Measurements from ENCODE around the gene PCDH7.

PCDH7 gene

DNA sequence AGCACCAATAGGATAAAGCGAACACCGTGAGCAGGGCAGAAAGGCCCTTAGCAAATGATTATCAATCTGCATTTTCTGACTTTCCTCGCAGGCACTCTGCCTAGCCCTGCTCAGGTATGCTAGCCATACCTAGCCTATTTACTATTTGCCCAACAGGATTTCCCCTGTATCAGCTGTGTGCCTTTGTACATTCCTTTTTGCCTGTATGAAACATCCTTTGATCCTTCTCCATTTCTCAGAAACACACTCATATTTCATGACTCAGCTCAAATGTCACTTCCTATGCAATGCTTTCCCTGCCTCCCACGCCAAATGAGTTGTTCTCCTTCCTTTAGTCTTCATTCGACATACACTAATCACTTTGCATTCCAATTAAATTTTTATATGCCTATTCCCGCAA lies 37.2 kb downstream of the PCDH7 start:
- H3K9me3 Mint-ChIP-seq, result no peaks in the 10 kb centered on the region
- no peaks in the 10 kb centered on the region for H3K36me3 Mint-ChIP-seq (ENCODE audit: low read depth)
- no peak overlapping the region for H3K4me3 Mint-ChIP-seq
- no peaks in the 10 kb centered on the region for H3K27me3 Mint-ChIP-seq
- no peaks in the 10 kb centered on the region for H3K4me1 Mint-ChIP-seq (ENCODE audit: low read depth)
- no peak overlapping the region for H3K27ac Mint-ChIP-seq

DNA sequence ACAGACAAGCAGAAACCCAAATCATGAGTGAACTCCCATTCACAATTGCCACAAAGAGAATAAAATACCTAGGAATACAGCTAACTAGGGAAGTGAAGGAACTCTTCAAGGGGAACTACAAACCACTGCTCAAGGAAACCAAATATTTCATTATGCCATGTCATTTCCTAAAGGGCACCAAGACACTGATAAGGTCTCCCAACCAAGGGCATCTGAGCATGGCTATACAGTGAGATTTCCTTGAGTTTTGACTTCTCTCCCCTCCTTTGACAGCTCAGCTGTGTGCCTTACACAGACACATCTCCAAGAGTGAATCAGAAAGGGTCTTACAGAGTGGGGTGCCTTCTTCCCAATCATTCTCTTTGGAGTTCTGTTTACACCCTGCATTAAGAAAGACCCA lies 40.4 kb downstream of the PCDH7 start:
- Mint-ChIP-seq H3K27me3 (no peaks in the 10 kb centered on the region), H3K9me3 (no peaks in the 10 kb centered on the region), H3K4me1 (ENCODE audit: low read depth) (no peaks in the 10 kb centered on the region), H3K4me3 (no peak overlapping the region), H3K27ac (no peak overlapping the region), H3K36me3 (ENCODE audit: low read depth) (no peaks in the 10 kb centered on the region)

DNA sequence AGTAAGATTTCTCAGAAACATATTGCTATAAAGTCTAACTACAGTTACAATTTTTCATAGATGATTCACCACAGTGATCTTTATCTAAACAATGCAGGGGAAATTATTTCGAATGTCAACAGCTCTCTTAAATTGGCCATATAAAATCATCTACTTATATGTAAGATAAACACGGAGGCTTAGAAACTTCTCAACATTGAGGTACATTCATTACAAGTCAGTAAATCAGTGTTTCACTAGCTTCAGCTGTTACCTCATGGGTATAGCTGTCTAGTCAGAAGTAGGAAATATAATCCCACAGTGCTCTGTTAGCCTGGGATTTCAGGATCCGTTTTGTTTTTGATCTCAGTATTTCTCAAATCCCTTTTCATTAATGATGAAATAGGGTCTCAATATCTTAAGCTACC lies 43.2 kb downstream of the PCDH7 start:
- H3K9me3 Mint-ChIP-seq, result no peaks in the 10 kb centered on the region
- no peaks in the 10 kb centered on the region for H3K27me3 Mint-ChIP-seq
- H3K27ac Mint-ChIP-seq, result no peak overlapping the region
- H3K4me1 Mint-ChIP-seq (ENCODE audit: low read depth), result no peaks in the 10 kb centered on the region
- no peak overlapping the region for H3K4me3 Mint-ChIP-seq
- no peaks in the 10 kb centered on the region for H3K36me3 Mint-ChIP-seq (ENCODE audit: low read depth)

DNA sequence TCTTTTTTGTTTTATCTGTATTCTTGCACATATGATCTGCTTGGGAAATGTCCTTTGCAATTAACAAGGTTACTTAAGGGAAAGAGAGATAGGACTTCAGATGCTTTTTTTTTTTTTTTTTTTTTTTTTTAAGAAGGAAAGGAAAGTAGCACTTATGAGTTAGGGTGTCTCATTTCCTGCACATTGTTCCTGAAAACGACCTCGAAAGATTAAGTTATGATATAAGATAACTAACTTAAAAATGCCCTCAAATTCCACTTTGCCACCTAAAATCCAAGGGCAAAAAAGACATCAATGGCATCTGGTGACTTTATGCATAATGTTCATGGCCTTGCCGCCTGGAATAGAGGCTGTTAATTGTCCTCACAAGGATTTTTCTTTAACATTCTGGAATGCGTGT lies 44.9 kb downstream of the PCDH7 start:
- H3K4me1 Mint-ChIP-seq (ENCODE audit: low read depth), result no peaks in the 10 kb centered on the region
- no peak overlapping the region for H3K27ac Mint-ChIP-seq
- H3K9me3 Mint-ChIP-seq, result no peaks in the 10 kb centered on the region
- H3K36me3 Mint-ChIP-seq (ENCODE audit: low read depth), result no peaks in the 10 kb centered on the region
- no peaks in the 10 kb centered on the region for H3K27me3 Mint-ChIP-seq
- no peak overlapping the region for H3K4me3 Mint-ChIP-seq

DNA sequence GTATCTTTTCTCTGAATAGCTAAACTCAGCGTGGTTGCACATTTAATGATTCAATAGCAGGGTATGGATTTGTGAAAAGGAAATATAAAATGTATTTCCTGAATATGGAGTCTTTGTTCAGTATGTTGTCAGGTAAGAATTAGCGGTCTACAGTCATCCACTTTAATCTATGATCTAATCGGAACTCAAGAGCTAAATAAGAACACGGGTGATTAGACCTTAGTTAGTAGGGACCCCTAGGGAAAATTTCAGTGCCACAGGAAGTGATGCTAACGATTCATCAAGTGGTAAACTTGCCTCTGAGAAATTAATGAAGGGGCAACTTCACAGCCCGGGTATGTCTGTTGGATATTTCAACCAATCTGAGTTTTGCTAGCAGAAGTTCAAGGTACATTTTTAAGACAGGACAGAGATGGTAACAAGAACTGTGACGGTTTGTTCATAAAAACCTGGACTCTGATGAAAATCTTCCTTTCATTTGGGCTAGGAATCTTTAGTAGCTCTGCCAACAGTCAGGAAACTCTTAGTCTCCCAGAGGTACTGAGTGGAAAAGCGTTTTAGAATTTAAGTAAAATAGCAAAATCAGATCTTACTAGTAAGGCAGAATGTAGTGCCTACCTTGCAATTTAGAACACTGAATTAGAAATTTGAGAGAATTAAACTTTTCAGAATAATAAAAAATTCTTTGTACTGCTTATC lies 47.1 kb downstream of the PCDH7 start:
- Mint-ChIP-seq H3K4me3 (no peak overlapping the region), H3K27ac (no peak overlapping the region), H3K4me1 (ENCODE audit: low read depth) (no peaks in the 10 kb centered on the region), H3K9me3 (no peaks in the 10 kb centered on the region), H3K27me3 (no peaks in the 10 kb centered on the region), H3K36me3 (ENCODE audit: low read depth) (no peaks in the 10 kb centered on the region)

DNA sequence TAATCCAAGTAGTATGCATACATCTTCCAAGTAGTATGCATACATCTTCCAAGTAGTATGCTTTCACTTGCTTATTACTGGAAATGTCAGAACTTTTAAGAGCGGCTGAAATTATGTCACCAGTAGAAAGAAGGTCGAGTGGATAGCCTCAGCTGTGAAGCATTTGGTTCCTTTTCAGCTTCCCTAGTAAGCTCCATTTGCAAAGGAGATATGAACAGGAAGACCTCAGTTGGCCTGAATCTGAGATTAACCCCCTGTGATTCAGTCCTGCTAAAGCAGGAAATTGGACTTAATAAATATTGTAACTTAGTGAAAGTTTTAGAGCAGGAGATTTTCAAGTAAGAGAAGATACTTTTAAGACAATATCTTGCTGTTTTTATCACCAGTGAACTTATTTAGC lies 48.1 kb downstream of the PCDH7 start:
- H3K4me1 Mint-ChIP-seq (ENCODE audit: low read depth), result no peaks in the 10 kb centered on the region
- H3K4me3 Mint-ChIP-seq, result no peak overlapping the region
- H3K27me3 Mint-ChIP-seq, result no peaks in the 10 kb centered on the region
- no peaks in the 10 kb centered on the region for H3K9me3 Mint-ChIP-seq
- no peaks in the 10 kb centered on the region for H3K36me3 Mint-ChIP-seq (ENCODE audit: low read depth)
- H3K27ac Mint-ChIP-seq, result no peak overlapping the region

DNA sequence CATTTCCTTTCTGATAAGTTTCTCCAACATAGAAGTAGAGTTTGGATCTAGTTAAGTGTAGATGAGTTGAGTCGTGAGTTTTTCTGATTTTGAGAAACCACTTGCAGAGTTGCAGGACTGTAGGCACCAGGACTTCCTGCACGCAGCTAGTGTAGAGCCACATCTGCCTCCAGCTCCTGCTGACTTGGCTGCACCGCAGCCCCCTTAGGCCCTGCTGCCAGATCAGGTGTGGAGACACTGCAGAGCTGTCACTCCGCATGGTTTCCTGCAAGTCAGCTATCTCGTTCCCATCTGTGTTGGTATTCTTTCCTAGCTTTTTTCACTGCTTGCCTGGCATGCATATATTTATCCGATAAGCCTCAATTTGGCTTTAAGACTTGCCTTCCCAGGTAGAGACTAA lies 48.9 kb downstream of the PCDH7 start:
- Mint-ChIP-seq H3K9me3 (no peaks in the 10 kb centered on the region), H3K27me3 (no peaks in the 10 kb centered on the region), H3K4me3 (no peak overlapping the region), H3K27ac (no peak overlapping the region), H3K4me1 (ENCODE audit: low read depth) (no peaks in the 10 kb centered on the region), H3K36me3 (ENCODE audit: low read depth) (no peaks in the 10 kb centered on the region)

DNA sequence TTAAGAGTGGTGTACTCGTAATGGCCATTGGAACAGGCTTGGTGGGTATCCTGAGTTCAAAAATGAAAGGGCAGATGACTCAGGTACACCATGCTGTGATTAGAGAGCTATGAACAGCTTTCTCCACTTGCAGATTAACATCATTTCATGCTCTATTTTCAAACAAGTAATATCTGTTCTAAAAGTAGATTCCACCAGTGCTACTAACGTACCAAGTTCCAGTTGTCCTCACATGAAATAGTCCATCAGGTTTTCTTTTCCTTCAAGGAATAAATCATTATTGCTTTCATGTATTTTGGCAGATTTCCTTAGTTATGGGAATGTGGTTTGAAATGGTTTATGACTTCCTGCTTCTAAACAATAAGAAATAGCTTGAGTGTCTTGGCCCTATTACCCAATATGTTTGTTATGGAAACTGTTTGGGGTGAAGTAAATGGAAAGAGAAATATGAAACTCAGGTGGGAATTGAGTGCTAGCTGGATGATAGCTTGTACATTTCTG lies 49.9 kb downstream of the PCDH7 start:
- Mint-ChIP-seq H3K9me3 (peaks cover 3% of the 10 kb centered on the region), H3K27me3 (no peaks in the 10 kb centered on the region), H3K36me3 (ENCODE audit: low read depth) (no peaks in the 10 kb centered on the region), H3K4me1 (ENCODE audit: low read depth) (no peaks in the 10 kb centered on the region), H3K27ac (no peak overlapping the region), H3K4me3 (no peak overlapping the region)

DNA sequence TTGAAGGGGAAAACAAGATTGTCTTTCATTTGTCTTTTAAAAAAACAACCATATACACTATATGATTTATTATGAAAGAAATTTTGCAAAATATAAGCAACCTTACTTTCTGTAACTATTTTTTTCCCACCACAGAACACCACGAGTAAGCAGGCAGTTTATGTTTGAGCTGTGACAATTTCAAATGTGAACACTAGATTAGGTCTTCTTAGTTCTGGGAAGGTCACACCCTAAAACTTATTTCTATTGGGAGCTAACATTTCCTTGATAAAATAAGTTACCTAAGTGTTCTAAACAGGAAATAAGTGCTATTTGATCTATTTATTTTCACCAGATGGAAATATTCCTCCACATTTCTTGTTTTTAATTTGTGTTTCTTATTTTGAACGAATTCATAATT lies 50.6 kb downstream of the PCDH7 start:
- no peaks in the 10 kb centered on the region for H3K4me1 Mint-ChIP-seq (ENCODE audit: low read depth)
- no peaks in the 10 kb centered on the region for H3K36me3 Mint-ChIP-seq (ENCODE audit: low read depth)
- no peaks in the 10 kb centered on the region for H3K27me3 Mint-ChIP-seq
- peaks cover 3% of the 10 kb centered on the region for H3K9me3 Mint-ChIP-seq
- H3K27ac Mint-ChIP-seq, result no peak overlapping the region
- no peak overlapping the region for H3K4me3 Mint-ChIP-seq

DNA sequence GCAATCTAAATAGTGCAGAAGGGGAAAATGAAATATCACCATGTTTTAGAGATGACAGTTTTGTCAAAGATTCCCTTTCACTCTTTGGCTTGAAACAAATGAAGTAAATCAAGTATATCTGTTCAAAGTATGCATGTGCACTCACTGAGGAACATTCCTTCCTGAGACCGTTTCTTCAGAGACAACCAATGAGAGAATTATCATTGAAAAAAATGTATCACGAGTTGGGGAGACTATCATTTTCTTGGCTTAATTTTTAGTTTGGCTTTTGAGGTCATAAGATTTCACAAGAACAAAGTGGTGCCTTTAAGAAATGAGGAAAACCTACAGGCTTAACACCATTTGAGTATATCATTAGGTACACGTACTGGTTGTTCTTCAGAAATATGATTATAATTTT lies 56.3 kb downstream of the PCDH7 start:
- H3K4me1 Mint-ChIP-seq (ENCODE audit: low read depth), result no peaks in the 10 kb centered on the region
- H3K9me3 Mint-ChIP-seq, result peaks cover 7% of the 10 kb centered on the region
- H3K27me3 Mint-ChIP-seq, result no peaks in the 10 kb centered on the region
- no peak overlapping the region for H3K27ac Mint-ChIP-seq
- H3K36me3 Mint-ChIP-seq (ENCODE audit: low read depth), result no peaks in the 10 kb centered on the region
- no peak overlapping the region for H3K4me3 Mint-ChIP-seq

DNA sequence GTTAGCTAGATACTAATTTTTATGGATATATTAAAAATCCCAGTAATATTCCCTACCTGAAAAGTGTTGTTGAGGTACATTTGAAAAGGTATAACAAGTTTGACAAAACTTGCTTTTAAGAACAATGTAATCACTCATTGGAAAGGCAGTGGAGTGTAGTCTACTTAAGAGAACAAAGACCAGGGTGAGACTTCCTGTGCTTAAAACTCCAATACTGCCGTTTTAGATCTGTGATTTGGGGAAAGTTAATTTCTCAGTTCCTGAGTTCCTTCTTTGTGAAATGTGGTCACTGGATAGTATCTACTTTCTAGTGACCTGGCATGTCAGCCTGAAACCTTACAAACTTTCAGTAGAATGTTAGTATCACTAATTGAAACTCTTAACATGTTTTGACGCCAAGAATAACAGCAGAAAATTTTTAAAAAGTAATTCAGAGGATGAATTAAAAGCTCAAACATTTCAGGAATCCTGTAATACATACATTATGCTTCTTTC lies 56.8 kb downstream of the PCDH7 start:
- no peak overlapping the region for H3K27ac Mint-ChIP-seq
- peaks cover 7% of the 10 kb centered on the region for H3K9me3 Mint-ChIP-seq
- no peaks in the 10 kb centered on the region for H3K4me1 Mint-ChIP-seq (ENCODE audit: low read depth)
- no peaks in the 10 kb centered on the region for H3K36me3 Mint-ChIP-seq (ENCODE audit: low read depth)
- H3K4me3 Mint-ChIP-seq, result no peak overlapping the region
- no peaks in the 10 kb centered on the region for H3K27me3 Mint-ChIP-seq
